Kidney (tissue), 14 donors: ENCODE measurements around the gene DIPK1C. TPM values are rescaled to one million over a fixed set of nuclear protein-coding genes. Genes with fewer than 3 reads are reported as not detected.

Source experiments
- DNase-seq, 5 donors: peaks; one replicate each; pipeline ENCODE4 v3.0.0-alpha.2; 2013 to 2020
- FAIRE-seq: peaks from 2 replicates; lab custom pipeline; 2012; peaks lifted over from hg19 to GRCh38; lab: Jason Lieb, UNC
- H3K27ac ChIP-seq, 2 donors: one replicate each; pipeline ENCODE4 v1.7.0; 2013; ENCODE audit warnings: low read depth in 2 of 2, low read length in 2 of 2, inconsistent platforms in 1 of 2
- H3K27me3 ChIP-seq: one replicate; pipeline ENCODE4 v1.7.1; 2013; ENCODE audit warnings: low read length, inconsistent platforms; ENCODE audit not compliant: control insufficient read depth, insufficient read depth
- H3K36me3 ChIP-seq, 3 donors: one replicate each; pipeline versions ENCODE4 v1.7.0 to v1.7.1; 2013; ENCODE audit warnings: low read length in 3 of 3, control low read depth in 1 of 3, inconsistent platforms in 1 of 3; ENCODE audit not compliant: insufficient read depth in 3 of 3, control insufficient read depth in 2 of 3
- H3K4me1 ChIP-seq, 3 donors: one replicate each; pipeline versions ENCODE4 v1.7.0 to v1.7.1; 2013; ENCODE audit warnings: low read length in 3 of 3, inconsistent platforms in 1 of 3, low read depth in 1 of 3; ENCODE audit not compliant: control insufficient read depth in 2 of 3, insufficient read depth in 2 of 3
- H3K4me3 ChIP-seq, 3 donors: one replicate each; pipeline versions ENCODE4 v1.7.0 to v1.8.1; 2013; ENCODE audit warnings: low read length in 3 of 3, control low read depth in 1 of 3, inconsistent platforms in 1 of 3
- H3K9ac ChIP-seq, 3 donors: one replicate each; pipeline versions ENCODE4 v1.7.0 to v1.7.1; 2013; ENCODE audit warnings: low read length in 3 of 3, control low read depth in 1 of 3, inconsistent platforms in 1 of 3
- H3K9me3 ChIP-seq, 3 donors: one replicate each; pipeline versions ENCODE4 v1.7.0 to v1.7.1; 2013; ENCODE audit warnings: low read length in 3 of 3, control low read depth in 1 of 3, inconsistent platforms in 1 of 3; ENCODE audit not compliant: control insufficient read depth in 2 of 3, insufficient read depth in 1 of 3
- CTCF ChIP-seq: IDR thresholded peaks from 3 replicates; pipeline ENCODE4 v1.5.1; 2012; ENCODE audit warnings: mild to moderate bottlenecking, moderate library complexity, borderline replicate concordance; ENCODE audit not compliant: insufficient read depth; ENCODE audit errors: extremely low read depth
- intact Hi-C: fragments of 100-400 bp; cut with DNase I; formaldehyde crosslinking; loops from one replicate; pipeline ENCODE4 v1.11.1; 2022
- polyA plus RNA-seq: library from polyadenylated mRNA; stranded (reverse); fragments of 350-450 nt; fragmentation: Illumina TruSeq; extraction: RNeasy Lipid Tissue Mini Kit (QIAGEN cat#74804); gene quantifications from one replicate; pipeline ENCODE4 v1.2.3, GENCODE V29; 2014; ENCODE audit warnings: low read depth, low replicate concordance; ENCODE audit not compliant: insufficient read depth
- total RNA-seq: library from RNA; stranded (reverse); fragmentation: NEBNext Ultra II Directional; extraction: Animal tissue kit (Norgen Biotek cat#: 25700); gene quantifications from one replicate; pipeline ENCODE4 v1.2.1, GENCODE V29; 2021
- donor health status: control.
- donor health status: control.
- donor health status: control.
- donor health status: control.
- donor health status: control.
- donor health status: DM: yes; HTN: yes; CAD: no.
- donor health status: Normal renal cell carcinoma (clear cell type).

Gene DIPK1C
- total and polyA plus RNA-seq, 2 donors from 2014 or later, result 0.09 TPM; not detected in 1

GRCh38 chr18:74410441-74410992, 46.6 kb downstream of the DIPK1C start:
- TF ChIP-seq CTCF, result no peak
- intact Hi-C loops, result no loop called here
- H3K9me3 ChIP-seq, result no peaks in the 10 kb centered on the region
- no peak for FAIRE-seq
- no peak overlapping the region for H3K27ac ChIP-seq
- no peak for DNase-seq
- H3K36me3 ChIP-seq, result no peaks in the 10 kb centered on the region
- no peak overlapping the region for H3K9ac ChIP-seq
- no peaks in the 10 kb centered on the region for H3K27me3 ChIP-seq
- H3K4me3 ChIP-seq, result no peak overlapping the region
- H3K4me1 ChIP-seq, result no peaks in the 10 kb centered on the region

GRCh38 chr18:74407888-74408287, 49.2 kb downstream of the DIPK1C start:
- FAIRE-seq (no peak), DNase-seq (no peak)
- H3K27me3 ChIP-seq, result no peaks in the 10 kb centered on the region
- no peak for TF ChIP-seq CTCF
- H3K9ac ChIP-seq, result no peak overlapping the region
- no peaks in the 10 kb centered on the region for H3K36me3 ChIP-seq
- no peak overlapping the region for H3K27ac ChIP-seq
- H3K4me3 ChIP-seq, result no peak overlapping the region
- no peaks in the 10 kb centered on the region for H3K4me1 ChIP-seq
- intact Hi-C loops, result no loop called here
- no peaks in the 10 kb centered on the region for H3K9me3 ChIP-seq

- Histone ChIP-seq H3K9ac (no peak overlapping the region), H3K36me3 (no peaks in the 10 kb centered on the region), H3K27ac (no peak overlapping the region), H3K4me1 (no peaks in the 10 kb centered on the region), H3K4me3 (no peak overlapping the region), H3K9me3 (no peaks in the 10 kb centered on the region), H3K27me3 (no peaks in the 10 kb centered on the region)
- DNase-seq, result no peak
- no peak for FAIRE-seq
- TF ChIP-seq CTCF, result no peak
- intact Hi-C loops, result no loop called here
Measured at GRCh38 chr18:74402806-74403433, 54.2 kb downstream of the DIPK1C start.
